HCT116 (cell line): ENCODE results near the gene MPV17L. TPM values are rescaled to one million over a fixed set of nuclear protein-coding genes. Genes with fewer than 3 reads are reported as not detected.

ENCODE experiments used
- ATAC-seq: fragments of 200-7000 bp; cut with Tn5 transposase; 2 replicates; pipeline ENCODE4 v1.9.1; 2020; ENCODE audit warnings: mild to moderate bottlenecking, moderate library complexity
- BruUV-seq: library from RNA; stranded (reverse); fragments of 400-500 nt; replicated peaks from 2 replicates; lab custom pipeline; 2021; lab: Mats Ljungman, UMichigan
- CTCF ChIA-PET: fragments of 300-600 bp; sonication (Branson Sonifier 250); formaldehyde crosslinking; loops from one replicate; lab custom pipeline; 2021; ENCODE audit warnings: antibody characterized with exemption; lab: Charles Lee
- POLR2A ChIA-PET: fragments of 300-600, 350-600 bp; sonication (Branson Sonifier 250); formaldehyde crosslinking; loops from one replicate; lab custom pipeline; 2021; ENCODE audit warnings: antibody characterized with exemption; lab: Charles Lee
- RAD21 ChIA-PET, 2 experiments: fragments of 300-600 bp; sonication (Branson Sonifier 250); formaldehyde crosslinking; loops; one replicate each; lab custom pipeline; 2023; ENCODE audit warnings: low total read pairs in 2 of 2; ENCODE audit not compliant: uncharacterized antibody in 2 of 2, unreplicated experiment in 2 of 2, low non-redundant PET in 1 of 2; lab: Charles Lee
- DNase-seq: peaks from one replicate; pipeline ENCODE4 v3.0.0-alpha.2; 2010; ENCODE audit warnings: low read depth, low spot score
- H2AFZ ChIP-seq: fragments of 200-600 bp; shearing (Covaris generic), sonication (generic); 2 replicates; pipeline ENCODE4 v1.6.1; 2017; ENCODE audit warnings: low read depth, mixed run types, mixed read lengths, antibody characterized with exemption, low read length; ENCODE audit not compliant: poor library complexity, severe bottlenecking
- H3K27ac ChIP-seq: 2 replicates; pipeline ENCODE4 v1.5.1; 2012; ENCODE audit warnings: low read depth, low read length
- H3K27me3 ChIP-seq: fragments of 200-600 bp; sonication (generic); 2 replicates; pipeline ENCODE4 v1.6.1; 2016; ENCODE audit warnings: mixed run types, low read length, mixed read lengths; ENCODE audit not compliant: insufficient read depth
- H3K36me3 ChIP-seq, 2 experiments: fragments of 200-500 bp in 1 of 2; fragments of 200-600 bp in 1 of 2; sonication (Bioruptor generic) in 1 of 2; sonication (generic) in 1 of 2; 2 replicates each; pipeline versions ENCODE4 v1.5.1 to v1.6.1; 2014 to 2016; ENCODE audit warnings: low read length in 2 of 2, inconsistent platforms in 1 of 2, mixed read lengths in 1 of 2, mixed run types in 1 of 2; ENCODE audit not compliant: insufficient read depth in 2 of 2, control insufficient read depth in 1 of 2
- H3K4me1 ChIP-seq, 2 experiments: fragments of 200-600 bp in 1 of 2; sonication (generic) in 1 of 2; 2 replicates each; pipeline versions ENCODE4 v1.5.1 to v1.6.1; 2012 to 2017; ENCODE audit warnings: low read length in 2 of 2, inconsistent platforms in 1 of 2, mild to moderate bottlenecking in 1 of 2, mixed read lengths in 1 of 2, mixed run types in 1 of 2, moderate library complexity in 1 of 2; ENCODE audit not compliant: insufficient read depth in 2 of 2, control insufficient read depth in 1 of 2
- H3K4me2 ChIP-seq: fragments of 200-600 bp; sonication (generic); 2 replicates; pipeline ENCODE4 v1.6.1; 2017; ENCODE audit warnings: mixed run types, low read length, mixed read lengths
- H3K4me3 ChIP-seq, 2 experiments: fragments of 200-600 bp in 1 of 2; sonication (generic) in 1 of 2; replicated peaks in 1 of 2; 2 replicates each; pipeline ENCODE4 v1.5.1; 2011 to 2016; ENCODE audit warnings: low read length in 2 of 2, control low read depth in 1 of 2, low read depth in 1 of 2, mild to moderate bottlenecking in 1 of 2, mixed read lengths in 1 of 2, mixed run types in 1 of 2
- H3K79me2 ChIP-seq: fragments of 200-600 bp; sonication (generic); 2 replicates; pipeline ENCODE4 v1.6.1; 2017; ENCODE audit warnings: mild to moderate bottlenecking, mixed run types, low read length, moderate library complexity, mixed read lengths; ENCODE audit not compliant: insufficient read depth
- H3K9ac ChIP-seq: fragments of 200-600 bp; sonication (generic); 2 replicates; pipeline ENCODE4 v1.6.1; 2016; ENCODE audit warnings: low read length, mixed read lengths
- H3K9me2 ChIP-seq: fragments of 200-600 bp; sonication (generic), shearing (Covaris generic); 2 replicates; pipeline ENCODE4 v1.6.1; 2017; ENCODE audit warnings: mixed run types, mild to moderate bottlenecking, moderate library complexity; ENCODE audit not compliant: insufficient read depth
- H3K9me3 ChIP-seq, 2 experiments: fragments of 200-500 bp in 1 of 2; fragments of 200-600 bp in 1 of 2; sonication (Bioruptor generic) in 1 of 2; sonication (generic) in 1 of 2; 2 replicates each; pipeline ENCODE4 v1.6.1; 2014 to 2017; ENCODE audit warnings: low read length in 2 of 2, mixed read lengths in 2 of 2, inconsistent platforms in 1 of 2, low read depth in 1 of 2, mild to moderate bottlenecking in 1 of 2, mixed run types in 1 of 2, moderate library complexity in 1 of 2; ENCODE audit not compliant: control insufficient read depth in 1 of 2, insufficient read depth in 1 of 2
- H4K20me1 ChIP-seq: fragments of 200-600 bp; sonication (generic), shearing (Covaris generic); 2 replicates; pipeline ENCODE4 v1.6.1; 2017; ENCODE audit warnings: mixed run types, mild to moderate bottlenecking, moderate library complexity; ENCODE audit not compliant: insufficient read depth
- POLR2AphosphoS5 ChIP-seq: IDR thresholded peaks from 2 replicates; pipeline ENCODE4 v1.6.1; 2011; ENCODE audit warnings: mild to moderate bottlenecking, low read depth, low read length, moderate library complexity
- SP1 ChIP-seq: IDR thresholded peaks from 2 replicates; pipeline ENCODE4 v1.6.1; 2012; ENCODE audit warnings: low read depth
- ZNF274 ChIP-seq: fragments of 200-500 bp; sonication (Bioruptor generic); IDR thresholded peaks from 2 replicates; pipeline ENCODE4 v1.6.1; 2014; ENCODE audit warnings: mild to moderate bottlenecking, low read depth, low read length, inconsistent platforms
- intact Hi-C: fragments of 100-400 bp; cut with micrococcal nuclease; formaldehyde crosslinking; loops from 2 replicates; pipeline ENCODE4 v1.10.0; 2022
- total RNA-seq: library from RNA; stranded (reverse); gene quantifications from one replicate; pipeline ENCODE4 v1.2.1, GENCODE V29; 2021; ENCODE audit not compliant: unreplicated experiment
- TF ChIP-seq, protein P1 (sequence below), 3 experiments: fragments of 200-600 bp in 1 of 3; sonication (generic) in 1 of 3; IDR thresholded peaks in 2 of 3; conservative IDR thresholded peaks in 1 of 3; 2 replicates each; pipeline ENCODE4 v1.5.1; 2012 to 2017; ENCODE audit warnings: low read depth in 2 of 3, low read length in 2 of 3, antibody characterized with exemption in 1 of 3, borderline replicate concordance in 1 of 3, control low read depth in 1 of 3, mild to moderate bottlenecking in 1 of 3, mixed read lengths in 1 of 3, mixed run types in 1 of 3, moderate library complexity in 1 of 3; ENCODE audit not compliant: insufficient read depth in 1 of 3

MPV17L gene
- total RNA-seq, 1 experiment from 2014 or later = not detected

DNA sequence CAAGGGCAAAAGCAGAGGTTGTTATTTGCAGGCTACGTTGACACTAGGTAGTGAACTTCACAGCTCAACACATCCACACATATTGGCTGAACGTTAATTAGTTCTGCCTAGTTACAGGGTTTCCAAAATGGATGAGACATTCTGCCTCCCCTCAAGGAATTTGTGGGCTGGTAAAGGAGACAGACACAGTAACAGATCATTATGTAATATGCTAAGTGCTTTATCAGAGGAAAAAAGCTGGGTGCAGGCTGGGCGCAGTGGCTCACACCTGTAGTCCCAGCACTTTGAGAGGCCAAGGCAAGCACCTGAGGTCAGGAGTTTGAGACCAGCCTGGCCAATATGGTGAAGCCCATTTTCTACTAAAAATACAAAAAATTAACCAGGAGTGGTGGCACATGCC, 65.0 kb downstream of the MPV17L start:
- BruUV-seq = no TSS peak
- POLR2A ChIA-PET = no interaction called here
- DNase-seq (no peak), ATAC-seq (peak; percentile 41; the same call in 1 of the 2 replicates)
- H2AFZ ChIP-seq = no peak overlapping the region
- H4K20me1 ChIP-seq = no peaks in the 10 kb centered on the region
- no peaks in the 10 kb centered on the region for H3K27me3 ChIP-seq
- H3K9me3 ChIP-seq = no peaks in the 10 kb centered on the region
- H3K4me1 ChIP-seq = peaks cover 8 to 39% of the 10 kb centered on the region in 2 experiments
- H3K4me2 ChIP-seq = no peak overlapping the region
- H3K36me3 ChIP-seq = no peaks in the 10 kb centered on the region
- intact Hi-C loops = no loop called here
- H3K9ac ChIP-seq = no peak overlapping the region
- CTCF ChIA-PET = no interaction called here
- RAD21 ChIA-PET = no interaction called here
- no peak overlapping the region for H3K27ac ChIP-seq
- no peaks in the 10 kb centered on the region for H3K9me2 ChIP-seq
- no peak overlapping the region for H3K4me3 ChIP-seq
- H3K79me2 ChIP-seq = no peaks in the 10 kb centered on the region
- TF ChIP-seq ZNF274 = no peak

DNA sequence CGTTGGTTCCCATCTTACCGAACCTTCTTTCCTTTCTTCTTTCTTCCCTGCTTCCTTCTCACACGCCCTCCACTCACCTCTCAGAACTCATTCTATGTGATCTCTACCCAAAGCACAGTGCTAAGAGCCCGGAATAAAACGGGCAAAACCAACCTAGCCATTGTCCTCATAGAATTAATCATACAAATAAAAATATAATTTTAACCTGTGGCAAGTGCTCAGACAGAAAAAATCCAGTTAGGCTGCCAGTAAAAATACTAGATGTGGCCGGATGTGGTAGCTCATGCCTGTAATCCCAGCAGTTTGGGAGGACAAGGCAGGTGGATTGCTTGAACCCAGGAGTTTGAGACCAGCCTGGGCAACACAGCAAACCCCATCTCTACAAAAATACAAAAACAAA, 65.8 kb downstream of the MPV17L start:
- Histone ChIP-seq H3K79me2 (no peaks in the 10 kb centered on the region), H4K20me1 (no peaks in the 10 kb centered on the region), H3K27me3 (no peaks in the 10 kb centered on the region), H3K9me3 (no peaks in the 10 kb centered on the region), H2AFZ (no peak overlapping the region), H3K27ac (no peak overlapping the region), H3K9ac (no peak overlapping the region), H3K4me2 (no peak overlapping the region), H3K4me3 (no peak overlapping the region), H3K4me1 (peaks cover 8 to 39% of the 10 kb centered on the region in 2 experiments), H3K36me3 (no peaks in the 10 kb centered on the region), H3K9me2 (no peaks in the 10 kb centered on the region)
- TF ChIP-seq SP1 (no peak), POLR2AphosphoS5 (no peak)
- TF ChIP-seq, protein P1, sequence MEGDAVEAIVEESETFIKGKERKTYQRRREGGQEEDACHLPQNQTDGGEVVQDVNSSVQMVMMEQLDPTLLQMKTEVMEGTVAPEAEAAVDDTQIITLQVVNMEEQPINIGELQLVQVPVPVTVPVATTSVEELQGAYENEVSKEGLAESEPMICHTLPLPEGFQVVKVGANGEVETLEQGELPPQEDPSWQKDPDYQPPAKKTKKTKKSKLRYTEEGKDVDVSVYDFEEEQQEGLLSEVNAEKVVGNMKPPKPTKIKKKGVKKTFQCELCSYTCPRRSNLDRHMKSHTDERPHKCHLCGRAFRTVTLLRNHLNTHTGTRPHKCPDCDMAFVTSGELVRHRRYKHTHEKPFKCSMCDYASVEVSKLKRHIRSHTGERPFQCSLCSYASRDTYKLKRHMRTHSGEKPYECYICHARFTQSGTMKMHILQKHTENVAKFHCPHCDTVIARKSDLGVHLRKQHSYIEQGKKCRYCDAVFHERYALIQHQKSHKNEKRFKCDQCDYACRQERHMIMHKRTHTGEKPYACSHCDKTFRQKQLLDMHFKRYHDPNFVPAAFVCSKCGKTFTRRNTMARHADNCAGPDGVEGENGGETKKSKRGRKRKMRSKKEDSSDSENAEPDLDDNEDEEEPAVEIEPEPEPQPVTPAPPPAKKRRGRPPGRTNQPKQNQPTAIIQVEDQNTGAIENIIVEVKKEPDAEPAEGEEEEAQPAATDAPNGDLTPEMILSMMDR (IDR thresholded peaks at IDR 0.05 in 2 of 3, conservative IDR thresholded peaks at IDR 0.05 in 1 of 3; ENCODE audit: borderline replicate concordance in 1 of 3, insufficient read depth in 1 of 3, low read depth in 2 of 3, low read length in 2 of 3) = no peak
- CTCF ChIA-PET = no interaction called here
- intact Hi-C loops = no loop called here
- RAD21 ChIA-PET = no interaction called here
- DNase-seq (no peak), ATAC-seq (no peak)
- no TSS peak for BruUV-seq
- POLR2A ChIA-PET = no interaction called here

Other genes starting within 250 kb of the MPV17L start
- 9.3 TPM for gene NPIPA5, start 17.5 kb upstream of the MPV17L start, total RNA-seq
- gene BMERB1, start 38.8 kb downstream of the MPV17L start, total RNA-seq = 43.6 TPM
- 59.4 TPM for gene MARF1, start 247.4 kb downstream of the MPV17L start, total RNA-seq